ENCODE results near the gene GPRC5D.

DNA sequence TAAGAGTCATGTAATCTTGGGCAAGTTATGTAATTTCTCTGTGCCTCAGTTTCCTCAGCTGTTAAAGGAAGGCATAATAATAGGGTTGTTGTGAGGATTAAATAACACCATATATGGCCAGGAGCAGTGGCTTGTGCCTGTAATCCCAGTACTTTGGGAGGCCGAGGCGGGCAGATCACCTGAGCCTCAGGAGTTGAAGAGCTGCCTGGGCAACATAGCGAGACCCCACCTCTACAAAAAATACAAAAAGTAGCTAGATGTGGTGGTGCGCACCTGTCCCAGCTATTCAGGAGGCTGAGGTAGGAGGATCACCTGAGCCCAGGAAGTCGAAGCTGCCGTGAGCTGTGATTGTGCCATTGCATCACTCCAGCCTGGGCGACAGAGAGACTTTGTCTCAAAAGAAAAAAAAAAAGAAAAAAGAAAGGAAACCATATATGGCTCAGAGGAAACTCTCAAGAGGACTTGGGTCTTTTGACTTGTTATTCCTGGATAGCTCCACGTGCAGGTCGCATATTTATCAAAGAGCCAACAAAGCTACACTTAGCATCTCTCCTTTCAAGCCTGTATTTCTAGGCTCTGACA, 53.7 kb downstream of the GPRC5D start:
- TF ChIP-seq POLR2A (IDR thresholded peaks at IDR 0.05; ENCODE audit: extremely low read depth, insufficient read length) = no peak
- TF ChIP-seq, protein P1, sequence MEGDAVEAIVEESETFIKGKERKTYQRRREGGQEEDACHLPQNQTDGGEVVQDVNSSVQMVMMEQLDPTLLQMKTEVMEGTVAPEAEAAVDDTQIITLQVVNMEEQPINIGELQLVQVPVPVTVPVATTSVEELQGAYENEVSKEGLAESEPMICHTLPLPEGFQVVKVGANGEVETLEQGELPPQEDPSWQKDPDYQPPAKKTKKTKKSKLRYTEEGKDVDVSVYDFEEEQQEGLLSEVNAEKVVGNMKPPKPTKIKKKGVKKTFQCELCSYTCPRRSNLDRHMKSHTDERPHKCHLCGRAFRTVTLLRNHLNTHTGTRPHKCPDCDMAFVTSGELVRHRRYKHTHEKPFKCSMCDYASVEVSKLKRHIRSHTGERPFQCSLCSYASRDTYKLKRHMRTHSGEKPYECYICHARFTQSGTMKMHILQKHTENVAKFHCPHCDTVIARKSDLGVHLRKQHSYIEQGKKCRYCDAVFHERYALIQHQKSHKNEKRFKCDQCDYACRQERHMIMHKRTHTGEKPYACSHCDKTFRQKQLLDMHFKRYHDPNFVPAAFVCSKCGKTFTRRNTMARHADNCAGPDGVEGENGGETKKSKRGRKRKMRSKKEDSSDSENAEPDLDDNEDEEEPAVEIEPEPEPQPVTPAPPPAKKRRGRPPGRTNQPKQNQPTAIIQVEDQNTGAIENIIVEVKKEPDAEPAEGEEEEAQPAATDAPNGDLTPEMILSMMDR (IDR thresholded peaks at IDR 0.05; ENCODE audit: low read depth, low read length) = no peak

All from NB4 (cell line).